Ovary (tissue), 9 donors: ENCODE measurements around the gene ERG28. TPM values are rescaled to one million over a fixed set of nuclear protein-coding genes. Genes with fewer than 3 reads are reported as not detected.

Source experiments
- DNase-seq, 5 donors: peaks; one replicate each; pipeline ENCODE4 v3.0.0-alpha.2; 2019 to 2020
- H3K27ac ChIP-seq, 2 donors: fragments of 200-600 bp; one replicate each; pipeline versions ENCODE4 v1.5.1 to v1.8.0; 2019 to 2022
- H3K27me3 ChIP-seq: fragments of 200-600 bp; one replicate; pipeline ENCODE4 v1.8.0; 2022
- H3K36me3 ChIP-seq: fragments of 200-600 bp; sonication (generic); one replicate; pipeline ENCODE4 v1.5.1; 2019
- H3K4me1 ChIP-seq: one replicate; pipeline ENCODE4 v1.8.1; 2013; ENCODE audit warnings: mild to moderate bottlenecking, moderate library complexity; ENCODE audit not compliant: insufficient read depth
- H3K4me3 ChIP-seq: fragments of 200-600 bp; sonication (generic); one replicate; pipeline ENCODE4 v1.5.1; 2017
- H3K9me3 ChIP-seq, 2 donors: fragments of 200-600 bp in 1 of 2; sonication (generic) in 1 of 2; one replicate each; pipeline versions ENCODE4 v1.5.1 to v1.8.1; 2013 to 2019; ENCODE audit warnings: mild to moderate bottlenecking in 1 of 2, moderate library complexity in 1 of 2
- EP300 ChIP-seq: sonication (generic); formaldehyde crosslinking; IDR thresholded peaks from one replicate; pipeline ENCODE4 v1.6.1; 2017; ENCODE audit warnings: antibody characterized with exemption
- POLR2A ChIP-seq: fragments of 450-650 bp; IDR thresholded peaks from one replicate; pipeline ENCODE4 v1.6.1; 2017; ENCODE audit warnings: antibody characterized with exemption, mild to moderate bottlenecking, moderate library complexity
- WGBS, 3 donors: extraction: QIAGEN DNeasy Blood & Tissue Kit in 1 of 3; methylation state at CpG; one replicate each; pipeline versions ENCODE4 v1.1.5 to v1.1.7; 2013 to 2017; 5-methylcytosine and 5-hydroxymethylcytosine counted together
- intact Hi-C, 4 donors: fragments of 100-400 bp; cut with DNase I; formaldehyde crosslinking; loops; one replicate each; pipeline versions ENCODE4 v1.11.0 to v1.15.1; 2022 to 2023
- polyA plus RNA-seq, 2 donors: library from polyadenylated mRNA; stranded (reverse); fragments of 200-250 nt in 1 of 2; fragments of 350-450 nt in 1 of 2; fragmentation: Illumina TruSeq in 1 of 2; extraction: RNeasy Lipid Tissue Mini Kit (QIAGEN cat#74804) in 1 of 2; gene quantifications; one replicate each; pipeline ENCODE4 v1.2.3, GENCODE V29; 2013 to 2014
- total RNA-seq, 7 donors: library from RNA; depleted of rRNA in 2 of 7; stranded (reverse); fragments of >200 nt in 2 of 7; fragmentation: NEBNext Ultra II Directional in 3 of 7; extraction: Animal tissue kit (Norgen Biotek cat#: 25700) in 3 of 7; gene quantifications; one replicate each; pipeline versions ENCODE4 v1.1.0 to v1.2.4, GENCODE V29; 2016 to 2023
- TF ChIP-seq, protein P1 (sequence below), 3 donors: fragments of 450-650 bp in 2 of 3; fragments of 200-600 bp in 1 of 3; IDR thresholded peaks; one replicate each; pipeline versions ENCODE4 v1.5.1 to v1.8.0; 2016 to 2022; ENCODE audit warnings: antibody characterized with exemption in 3 of 3, mild to moderate bottlenecking in 1 of 3
- donor health status: DM: no; HTN: no; CAD: no; lungs with moderate emphysema.
- donor health status: DM: no; HTN: no; CAD: no.
- donor health status: Bipolar disorder and iron deficiency.
- donor health status: DM: yes; HTN: yes; CAD: no.
- donor health status: DM: no; HTN: no; CAD: no.
- donor health status: DM: yes; HTN: yes; CAD: no.

ERG28 gene
- total and polyA plus RNA-seq, 9 donors: 11.4 to 55.1 (median 17.0) TPM

DNA sequence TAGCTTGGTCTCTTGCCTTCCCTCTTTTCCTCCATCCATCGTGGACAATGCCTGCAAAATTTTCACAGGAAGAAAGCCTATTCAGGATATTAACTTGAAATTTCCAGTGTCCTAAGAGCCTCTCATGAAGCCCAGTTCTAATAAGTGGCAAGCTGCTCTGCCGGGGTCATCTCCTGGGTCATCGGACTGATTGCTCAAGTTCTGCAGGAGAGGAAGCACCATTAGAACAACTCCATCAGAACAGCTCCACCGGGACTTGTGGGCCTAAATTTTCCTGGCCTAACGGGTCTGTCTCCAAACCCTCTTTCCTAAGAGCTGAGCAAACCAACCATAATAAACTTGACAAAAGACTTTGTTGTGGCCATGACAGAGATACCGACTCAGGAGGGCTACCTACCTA lies 13.9 kb downstream of the ERG28 start:
- Histone ChIP-seq H3K9me3 (no peaks in the 10 kb centered on the region), H3K27me3 (no peaks in the 10 kb centered on the region), H3K4me3 (no peak overlapping the region), H3K27ac (no peak overlapping the region), H3K36me3 (no peaks in the 10 kb centered on the region), H3K4me1 (peaks cover 8% of the 10 kb centered on the region)
- TF ChIP-seq, protein P1, sequence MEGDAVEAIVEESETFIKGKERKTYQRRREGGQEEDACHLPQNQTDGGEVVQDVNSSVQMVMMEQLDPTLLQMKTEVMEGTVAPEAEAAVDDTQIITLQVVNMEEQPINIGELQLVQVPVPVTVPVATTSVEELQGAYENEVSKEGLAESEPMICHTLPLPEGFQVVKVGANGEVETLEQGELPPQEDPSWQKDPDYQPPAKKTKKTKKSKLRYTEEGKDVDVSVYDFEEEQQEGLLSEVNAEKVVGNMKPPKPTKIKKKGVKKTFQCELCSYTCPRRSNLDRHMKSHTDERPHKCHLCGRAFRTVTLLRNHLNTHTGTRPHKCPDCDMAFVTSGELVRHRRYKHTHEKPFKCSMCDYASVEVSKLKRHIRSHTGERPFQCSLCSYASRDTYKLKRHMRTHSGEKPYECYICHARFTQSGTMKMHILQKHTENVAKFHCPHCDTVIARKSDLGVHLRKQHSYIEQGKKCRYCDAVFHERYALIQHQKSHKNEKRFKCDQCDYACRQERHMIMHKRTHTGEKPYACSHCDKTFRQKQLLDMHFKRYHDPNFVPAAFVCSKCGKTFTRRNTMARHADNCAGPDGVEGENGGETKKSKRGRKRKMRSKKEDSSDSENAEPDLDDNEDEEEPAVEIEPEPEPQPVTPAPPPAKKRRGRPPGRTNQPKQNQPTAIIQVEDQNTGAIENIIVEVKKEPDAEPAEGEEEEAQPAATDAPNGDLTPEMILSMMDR (IDR thresholded peaks at IDR 0.05): no peak
- no peak for TF ChIP-seq EP300
- TF ChIP-seq POLR2A: no peak
- intact Hi-C loops: no loop called here
- 91 to 95% (median 91%) methylated on average over 6 of the region's 6 CpGs for WGBS, 3 donors
- no peak for DNase-seq

DNA sequence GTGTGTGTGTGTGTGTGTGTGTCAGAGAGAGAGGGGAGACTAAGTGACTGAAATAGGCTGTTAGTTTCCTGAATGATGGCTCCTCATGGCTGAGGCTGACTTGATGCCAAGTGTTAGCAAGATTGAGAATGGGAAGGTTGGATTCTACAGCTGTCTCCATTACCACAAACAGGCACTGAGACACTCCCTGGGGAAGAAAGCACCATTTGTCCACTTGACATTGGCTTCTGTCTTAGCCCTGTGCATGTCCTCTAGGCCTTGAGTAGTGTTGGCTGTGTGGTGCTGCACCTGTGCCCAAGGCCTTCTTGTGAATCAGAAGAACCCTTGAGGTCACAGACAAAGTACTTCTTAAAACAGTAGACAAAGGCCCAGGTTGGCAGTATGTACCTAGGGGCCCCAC lies 15.6 kb downstream of the ERG28 start:
- no peak for DNase-seq
- intact Hi-C loops: no loop called here
- no peak overlapping the region for H3K27ac ChIP-seq
- H3K4me3 ChIP-seq: no peak overlapping the region
- TF ChIP-seq, protein P1 (IDR thresholded peaks at IDR 0.05): no peak
- TF ChIP-seq POLR2A (no peak), EP300 (no peak)
- H3K9me3 ChIP-seq: no peaks in the 10 kb centered on the region
- H3K4me1 ChIP-seq: peaks cover 8% of the 10 kb centered on the region
- no peaks in the 10 kb centered on the region for H3K27me3 ChIP-seq
- no peaks in the 10 kb centered on the region for H3K36me3 ChIP-seq

DNA sequence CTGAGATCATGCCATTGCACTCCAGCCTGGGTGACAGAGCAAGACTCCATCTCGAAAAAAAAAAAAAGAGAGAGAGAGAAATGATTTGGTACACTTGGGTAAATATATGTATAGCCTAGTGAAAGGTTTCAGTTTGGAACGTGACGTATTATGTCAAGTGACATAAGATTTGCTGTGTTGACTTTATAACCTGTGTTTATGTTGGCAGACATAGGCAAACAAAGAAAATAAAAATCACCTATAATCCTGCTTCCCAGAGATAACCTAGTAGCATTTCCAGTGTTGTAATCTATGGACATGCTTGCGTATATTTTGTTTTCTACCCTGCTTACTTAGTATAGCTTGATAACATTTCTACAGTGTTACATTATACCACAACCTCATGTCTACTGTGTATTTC lies 16.7 kb downstream of the ERG28 start:
- no peak overlapping the region for H3K4me3 ChIP-seq
- 61 to 67% (median 64%) methylated on average over 4 of the region's 4 CpGs for WGBS, 3 donors
- no peak overlapping the region for H3K27ac ChIP-seq
- intact Hi-C loops: loop anchor here in 1 of 4 donors (5.0 kb wide), 1 partner anchor 52 kb away; no protein-coding TSS in a partner anchor
- TF ChIP-seq POLR2A: no peak
- no peak for TF ChIP-seq EP300
- TF ChIP-seq, protein P1 (IDR thresholded peaks at IDR 0.05): no peak
- H3K4me1 ChIP-seq: peaks cover 8% of the 10 kb centered on the region
- no peaks in the 10 kb centered on the region for H3K36me3 ChIP-seq
- no peak for DNase-seq
- H3K27me3 ChIP-seq: no peaks in the 10 kb centered on the region
- H3K9me3 ChIP-seq: no peaks in the 10 kb centered on the region

DNA sequence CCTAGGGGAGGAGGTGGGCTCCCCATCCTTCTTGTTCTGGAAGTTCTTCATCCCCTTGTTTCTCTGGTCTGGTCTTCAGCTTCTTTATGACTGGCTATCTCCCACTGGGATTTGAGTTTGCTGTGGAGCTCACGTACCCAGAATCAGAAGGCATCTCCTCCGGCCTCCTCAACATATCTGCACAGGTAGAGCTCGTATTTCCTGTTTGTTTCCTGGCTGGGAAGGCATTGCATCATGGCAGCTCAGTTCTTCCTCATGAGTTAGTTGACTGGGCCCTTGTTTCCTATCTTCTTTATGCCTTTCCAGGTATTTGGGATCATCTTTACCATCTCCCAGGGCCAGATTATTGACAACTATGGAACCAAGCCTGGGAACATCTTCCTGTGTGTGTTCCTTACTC lies 19.8 kb downstream of the ERG28 start:
- Histone ChIP-seq H3K4me3 (no peak overlapping the region), H3K27ac (no peak overlapping the region), H3K4me1 (no peaks in the 10 kb centered on the region), H3K36me3 (no peaks in the 10 kb centered on the region), H3K27me3 (no peaks in the 10 kb centered on the region), H3K9me3 (no peaks in the 10 kb centered on the region)
- WGBS, 3 donors: 93 to 96% (median 96%) methylated on average over 3 of the region's 3 CpGs
- intact Hi-C loops: loop anchor here in 1 of 4 donors (5.0 kb wide), 1 partner anchor 49 kb away; no protein-coding TSS in a partner anchor
- no peak for TF ChIP-seq POLR2A
- TF ChIP-seq, protein P1 (IDR thresholded peaks at IDR 0.05): no peak
- TF ChIP-seq EP300: no peak
- no peak for DNase-seq
